SK-N-SH (cell line): Measurements from ENCODE around the gene ZNF750. TPM values are rescaled to one million over a fixed set of nuclear protein-coding genes. Genes with fewer than 3 reads are reported as not detected.

Experiments
- CTCF ChIA-PET: fragments of 300-600, 350-600 bp; formaldehyde crosslinking; extraction: SDS; loops from one replicate; lab custom pipeline; 2021; lab: Yijun Ruan, JAX
- POLR2A ChIA-PET: fragments of 350-600 bp; sonication (Branson Sonifier 250); formaldehyde crosslinking; extraction: SDS; loops from one replicate; lab custom pipeline; 2020; ENCODE audit warnings: antibody characterized with exemption, inconsistent platforms; lab: Yijun Ruan, JAX
- DNase-seq: peaks from one replicate; pipeline ENCODE4 v3.0.0; 2012
- H2AFZ ChIP-seq: fragments of 200-600 bp; sonication (generic); 2 replicates; pipeline ENCODE4 v1.8.1; 2016; ENCODE audit warnings: antibody characterized with exemption, mild to moderate bottlenecking, low read depth
- H3F3A ChIP-seq: fragments of 200-600 bp; sonication (generic); replicated peaks from 2 replicates; pipeline ENCODE3; 2016; ENCODE audit warnings: antibody characterized with exemption, mild to moderate bottlenecking; ENCODE audit not compliant: insufficient read depth
- H3K27ac ChIP-seq, 2 experiments: fragments of 200-500 bp in 1 of 2; fragments of 200-600 bp in 1 of 2; sonication (Bioruptor generic) in 1 of 2; sonication (generic), shearing (Covaris generic) in 1 of 2; 2 replicates each; pipeline versions ENCODE4 v1.5.1 to v1.6.1; 2014 to 2016; ENCODE audit warnings: low read depth in 2 of 2, inconsistent platforms in 1 of 2, low read length in 1 of 2, mild to moderate bottlenecking in 1 of 2, mixed read lengths in 1 of 2
- H3K27me3 ChIP-seq: fragments of 200-600 bp; sonication (generic), shearing (Covaris generic); 2 replicates; pipeline ENCODE4 v1.6.1; 2016; ENCODE audit warnings: mixed run types; ENCODE audit not compliant: insufficient read depth
- H3K36me3 ChIP-seq, 2 experiments: fragments of 200-500 bp in 1 of 2; fragments of 200-600 bp in 1 of 2; sonication (Bioruptor generic) in 1 of 2; sonication (generic) in 1 of 2; replicated peaks in 1 of 2; 2 replicates each; pipeline versions ENCODE3 to v1.5.1; 2014 to 2016; ENCODE audit warnings: low read length in 1 of 2, mild to moderate bottlenecking in 1 of 2; ENCODE audit not compliant: insufficient read depth in 2 of 2, control insufficient read depth in 1 of 2
- H3K4me1 ChIP-seq, 2 experiments: fragments of 200-500 bp in 1 of 2; fragments of 200-600 bp in 1 of 2; sonication (Bioruptor generic) in 1 of 2; sonication (generic), shearing (Covaris generic) in 1 of 2; 2 replicates each; pipeline versions ENCODE4 v1.5.1 to v1.6.1; 2014 to 2016; ENCODE audit warnings: low read depth in 1 of 2, low read length in 1 of 2, mixed run types in 1 of 2; ENCODE audit not compliant: insufficient read depth in 2 of 2, control insufficient read depth in 1 of 2
- H3K4me2 ChIP-seq: fragments of 200-600 bp; sonication (generic), shearing (Covaris generic); 2 replicates; pipeline ENCODE4 v1.6.1; 2017; ENCODE audit warnings: mixed run types
- H3K4me3 ChIP-seq, 2 experiments: fragments of 200-500 bp in 1 of 2; fragments of 200-600 bp in 1 of 2; sonication (Bioruptor generic) in 1 of 2; sonication (generic), shearing (Covaris generic) in 1 of 2; 2 replicates each; pipeline versions ENCODE4 v1.5.1 to v1.8.1; 2014 to 2016; ENCODE audit warnings: low read depth in 2 of 2, inconsistent platforms in 1 of 2, low read length in 1 of 2, mild to moderate bottlenecking in 1 of 2, mixed read lengths in 1 of 2, moderate library complexity in 1 of 2
- H3K79me2 ChIP-seq: fragments of 200-600 bp; sonication (generic); 2 replicates; pipeline ENCODE4 v1.8.1; 2017; ENCODE audit warnings: mild to moderate bottlenecking; ENCODE audit not compliant: insufficient read depth
- H3K9ac ChIP-seq: fragments of 200-600 bp; sonication (generic); 2 replicates; pipeline ENCODE4 v1.6.1; 2017; ENCODE audit warnings: mixed run types
- H3K9me2 ChIP-seq: fragments of 200-600 bp; sonication (generic); 2 replicates; pipeline ENCODE4 v1.6.1; 2017; ENCODE audit warnings: mixed run types
- H3K9me3 ChIP-seq: fragments of 200-600 bp; sonication (generic); 2 replicates; pipeline ENCODE4 v1.6.1; 2017; ENCODE audit warnings: mixed run types, mild to moderate bottlenecking, moderate library complexity
- H4K20me1 ChIP-seq: fragments of 200-600 bp; sonication (generic); 2 replicates; pipeline ENCODE4 v1.6.1; 2017; ENCODE audit warnings: mild to moderate bottlenecking, mixed run types; ENCODE audit not compliant: insufficient read depth
- CHD2 ChIP-seq: fragments of 150-350 bp; IDR thresholded peaks from 2 replicates; pipeline ENCODE4 v1.6.1; 2018; ENCODE audit warnings: low read length; ENCODE audit not compliant: partially characterized antibody
- ELF1 ChIP-seq: IDR thresholded peaks from 2 replicates; pipeline ENCODE4 v1.4.0; 2012
- EP300 ChIP-seq, 2 experiments: IDR thresholded peaks; 2 replicates each; pipeline versions ENCODE4 v1.4.0 to v1.6.1; 2012; ENCODE audit warnings: borderline replicate concordance in 1 of 2, low read depth in 1 of 2, low read length in 1 of 2
- EZH2phosphoT487 ChIP-seq: fragments of 200-600 bp; sonication (generic); IDR thresholded peaks from 2 replicates; pipeline ENCODE4 v1.6.1; 2017; ENCODE audit warnings: low read depth, mixed run types, mild to moderate bottlenecking, antibody characterized with exemption, moderate library complexity, borderline replicate concordance
- FOSL2 ChIP-seq: IDR thresholded peaks from 2 replicates; pipeline ENCODE4 v1.4.0; 2012; ENCODE audit warnings: low read depth, mild to moderate bottlenecking, moderate library complexity, borderline replicate concordance
- FOXJ3 ChIP-seq: sonication (generic); formaldehyde crosslinking; IDR thresholded peaks from 2 replicates; pipeline ENCODE4 v1.5.1; 2020; ENCODE audit warnings: mild to moderate bottlenecking, missing genetic modification reagents
- GATA2 ChIP-seq: sonication (generic); formaldehyde crosslinking; IDR thresholded peaks from 2 replicates; pipeline ENCODE4 v1.5.0; 2020; ENCODE audit warnings: mild to moderate bottlenecking, missing genetic modification reagents
- MAX ChIP-seq: IDR thresholded peaks from 2 replicates; pipeline ENCODE4 v1.4.0; 2012; ENCODE audit warnings: low read depth
- MEF2A ChIP-seq: IDR thresholded peaks from 2 replicates; pipeline ENCODE4 v1.4.0; 2012; ENCODE audit warnings: low read depth, borderline replicate concordance
- MXI1 ChIP-seq: IDR thresholded peaks from 2 replicates; pipeline ENCODE4 v1.6.1; 2012; ENCODE audit warnings: mild to moderate bottlenecking, low read depth, low read length, improper control_type of control experiment
- NFIC ChIP-seq: IDR thresholded peaks from 2 replicates; pipeline ENCODE4 v1.4.0; 2012; ENCODE audit warnings: borderline replicate concordance
- NRF1 ChIP-seq: IDR thresholded peaks from 2 replicates; pipeline ENCODE4 v1.6.1; 2012; ENCODE audit warnings: low read depth, mild to moderate bottlenecking, low read length
- RAD21 ChIP-seq: IDR thresholded peaks from 2 replicates; pipeline ENCODE4 v1.6.1; 2012; ENCODE audit warnings: mild to moderate bottlenecking, low read length
- RCOR1 ChIP-seq: fragments of 150-350 bp; IDR thresholded peaks from 2 replicates; pipeline ENCODE4 v1.6.1; 2017; ENCODE audit warnings: antibody characterized with exemption, low read length
- RFX5 ChIP-seq: IDR thresholded peaks from 2 replicates; pipeline ENCODE4 v1.6.1; 2012; ENCODE audit warnings: mild to moderate bottlenecking, improper control_type of control experiment, low read length
- SIN3A ChIP-seq: IDR thresholded peaks from 2 replicates; pipeline ENCODE4 v1.6.1; 2012; ENCODE audit warnings: low read depth, mild to moderate bottlenecking, low read length, moderate library complexity, borderline replicate concordance
- TCF12 ChIP-seq: IDR thresholded peaks from 2 replicates; pipeline ENCODE4 v1.4.0; 2012
- YY1 ChIP-seq: IDR thresholded peaks from 2 replicates; pipeline ENCODE4 v1.4.0; 2012; ENCODE audit warnings: low read depth, mild to moderate bottlenecking
- WGBS: methylation state at CpG from one replicate; pipeline ENCODE4 v1.1.6; 2017; ENCODE audit warnings: low lambda C conversion rate; 5-methylcytosine and 5-hydroxymethylcytosine counted together
- polyA plus RNA-seq, 3 experiments: library from polyadenylated mRNA; depleted of rRNA; stranded (reverse); fragments of >200 nt; gene quantifications; 2 replicates each; pipeline ENCODE4 v1.2.3, GENCODE V29; 2012
- TF ChIP-seq, protein P1 (sequence below): IDR thresholded peaks from 2 replicates; pipeline ENCODE4 v1.6.1; 2012; ENCODE audit warnings: mild to moderate bottlenecking, low read depth, low read length, moderate library complexity
- TF ChIP-seq, protein P2 (sequence below): fragments of 150-350 bp; IDR thresholded peaks from 2 replicates; pipeline ENCODE4 v1.6.1; 2016; ENCODE audit warnings: mild to moderate bottlenecking, low read depth, low read length

ZNF750 gene
- polyA plus RNA-seq, 1 of the 3 experiments (the other 2 are of a cell fraction), result not detected

DNA sequence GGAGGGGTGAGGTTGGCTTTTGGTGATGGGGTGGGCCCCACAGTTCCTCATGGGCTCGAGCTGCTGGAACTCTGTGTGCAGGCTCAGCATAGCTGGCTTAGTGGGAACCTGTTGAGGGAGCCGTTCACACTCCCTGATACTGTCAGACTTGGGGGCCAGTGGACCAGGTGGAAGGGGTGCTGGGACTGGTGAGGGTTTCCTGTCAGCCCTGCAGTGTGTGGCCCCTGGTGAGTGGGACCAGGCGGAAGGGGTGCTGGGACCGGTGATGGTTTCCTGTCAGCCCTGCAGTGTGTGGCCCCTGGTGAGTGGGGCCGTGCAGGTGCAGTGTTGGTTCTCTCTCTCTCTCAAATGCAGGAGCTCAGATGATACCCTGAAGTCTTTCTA, 45.1 kb upstream of the ZNF750 start:
- Histone ChIP-seq H2AFZ (no peak overlapping the region), H3K9ac (no peak overlapping the region), H3K9me3 (no peaks in the 10 kb centered on the region), H3K9me2 (no peaks in the 10 kb centered on the region), H3K79me2 (peaks cover 26% of the 10 kb centered on the region; the same call in 1 of the 2 replicates), H3K36me3 (peaks cover 4 to 6% of the 10 kb centered on the region in 2 experiments), H3K4me1 (peaks cover 11 to 67% of the 10 kb centered on the region in 2 experiments), H3F3A (peaks cover 12% of the 10 kb centered on the region), H3K4me2 (no peak overlapping the region), H3K27me3 (no peaks in the 10 kb centered on the region), H3K27ac (peak overlapping the region; percentile 0 to 54; a peak in 3 of 4 replicates), H3K4me3 (no peak overlapping the region), H4K20me1 (no peaks in the 10 kb centered on the region)
- POLR2A ChIA-PET, result no interaction called here
- CTCF ChIA-PET, result interaction anchor here (1.3 to 3.9 kb wide), 6 partner anchors 8 to 104 kb away, joined by 3 to 24 read pairs (median 6); no protein-coding TSS in a partner anchor
- 77% methylated on average over 3 of the region's 5 CpGs for WGBS
- no peak for DNase-seq
- no peak for TF ChIP-seq YY1
- no peak for TF ChIP-seq RCOR1
- no peak for TF ChIP-seq GATA2 (CRISPR knock-in tag)
- TF ChIP-seq, protein P1, sequence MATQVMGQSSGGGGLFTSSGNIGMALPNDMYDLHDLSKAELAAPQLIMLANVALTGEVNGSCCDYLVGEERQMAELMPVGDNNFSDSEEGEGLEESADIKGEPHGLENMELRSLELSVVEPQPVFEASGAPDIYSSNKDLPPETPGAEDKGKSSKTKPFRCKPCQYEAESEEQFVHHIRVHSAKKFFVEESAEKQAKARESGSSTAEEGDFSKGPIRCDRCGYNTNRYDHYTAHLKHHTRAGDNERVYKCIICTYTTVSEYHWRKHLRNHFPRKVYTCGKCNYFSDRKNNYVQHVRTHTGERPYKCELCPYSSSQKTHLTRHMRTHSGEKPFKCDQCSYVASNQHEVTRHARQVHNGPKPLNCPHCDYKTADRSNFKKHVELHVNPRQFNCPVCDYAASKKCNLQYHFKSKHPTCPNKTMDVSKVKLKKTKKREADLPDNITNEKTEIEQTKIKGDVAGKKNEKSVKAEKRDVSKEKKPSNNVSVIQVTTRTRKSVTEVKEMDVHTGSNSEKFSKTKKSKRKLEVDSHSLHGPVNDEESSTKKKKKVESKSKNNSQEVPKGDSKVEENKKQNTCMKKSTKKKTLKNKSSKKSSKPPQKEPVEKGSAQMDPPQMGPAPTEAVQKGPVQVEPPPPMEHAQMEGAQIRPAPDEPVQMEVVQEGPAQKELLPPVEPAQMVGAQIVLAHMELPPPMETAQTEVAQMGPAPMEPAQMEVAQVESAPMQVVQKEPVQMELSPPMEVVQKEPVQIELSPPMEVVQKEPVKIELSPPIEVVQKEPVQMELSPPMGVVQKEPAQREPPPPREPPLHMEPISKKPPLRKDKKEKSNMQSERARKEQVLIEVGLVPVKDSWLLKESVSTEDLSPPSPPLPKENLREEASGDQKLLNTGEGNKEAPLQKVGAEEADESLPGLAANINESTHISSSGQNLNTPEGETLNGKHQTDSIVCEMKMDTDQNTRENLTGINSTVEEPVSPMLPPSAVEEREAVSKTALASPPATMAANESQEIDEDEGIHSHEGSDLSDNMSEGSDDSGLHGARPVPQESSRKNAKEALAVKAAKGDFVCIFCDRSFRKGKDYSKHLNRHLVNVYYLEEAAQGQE, result no peak
- TF ChIP-seq RFX5, result no peak
- TF ChIP-seq MXI1, result no peak
- no peak for TF ChIP-seq FOXJ3 (CRISPR knock-in tag)
- no peak for TF ChIP-seq EP300 (IDR thresholded peaks at IDR 0.05; ENCODE audit: borderline replicate concordance in 1 of 2, low read depth in 1 of 2, low read length in 1 of 2)
- TF ChIP-seq TCF12, result no peak
- no peak for TF ChIP-seq ELF1
- TF ChIP-seq NRF1, result no peak
- no peak for TF ChIP-seq MEF2A
- TF ChIP-seq, protein P2, sequence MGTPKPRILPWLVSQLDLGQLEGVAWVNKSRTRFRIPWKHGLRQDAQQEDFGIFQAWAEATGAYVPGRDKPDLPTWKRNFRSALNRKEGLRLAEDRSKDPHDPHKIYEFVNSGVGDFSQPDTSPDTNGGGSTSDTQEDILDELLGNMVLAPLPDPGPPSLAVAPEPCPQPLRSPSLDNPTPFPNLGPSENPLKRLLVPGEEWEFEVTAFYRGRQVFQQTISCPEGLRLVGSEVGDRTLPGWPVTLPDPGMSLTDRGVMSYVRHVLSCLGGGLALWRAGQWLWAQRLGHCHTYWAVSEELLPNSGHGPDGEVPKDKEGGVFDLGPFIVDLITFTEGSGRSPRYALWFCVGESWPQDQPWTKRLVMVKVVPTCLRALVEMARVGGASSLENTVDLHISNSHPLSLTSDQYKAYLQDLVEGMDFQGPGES, result no peak
- no peak for TF ChIP-seq MAX
- no peak for TF ChIP-seq RAD21
- TF ChIP-seq EZH2phosphoT487, result no peak
- TF ChIP-seq SIN3A, result no peak
- TF ChIP-seq NFIC, result no peak
- TF ChIP-seq CHD2, result no peak
- no peak for TF ChIP-seq FOSL2
